ENCODE measurements around the gene EMID1. TPM values are rescaled to one million over a fixed set of nuclear protein-coding genes. Genes with fewer than 3 reads are reported as not detected.

The EMID1 gene
- total and polyA plus RNA-seq, 12 donors = 0.22 to 1.1 (median 0.41) TPM; not detected in 1

- DNase-seq (no peak), ATAC-seq (no peak)
- TF ChIP-seq CTCF (IDR thresholded peaks at IDR 0.05) = no peak
- WGBS, 2 donors = 91% methylated on average over 10 of the region's 10 CpGs
- H3K36me3 ChIP-seq = no peaks in the 10 kb centered on the region
- no peaks in the 10 kb centered on the region for H3K27me3 ChIP-seq
- H3K27ac ChIP-seq = no peak overlapping the region
- no peak overlapping the region for H3K4me3 ChIP-seq
- intact Hi-C loops (cut with DNase I) = loop anchor here in 2 of 10 donors (10.0 kb wide), 3 partner anchors 147 to 527 kb away; no protein-coding TSS in a partner anchor
- H3K9me3 ChIP-seq = no peaks in the 10 kb centered on the region
- H3K4me1 ChIP-seq = no peaks in the 10 kb centered on the region
Observed at GRCh38 chr22:29251981-29252911, 46.5 kb downstream of the EMID1 start.

- H3K27me3 ChIP-seq = no peaks in the 10 kb centered on the region
- H3K4me1 ChIP-seq = no peaks in the 10 kb centered on the region
- TF ChIP-seq CTCF (IDR thresholded peaks at IDR 0.05) = no peak
- WGBS, 2 donors = 74% methylated on average over 14 of the region's 14 CpGs
- ATAC-seq (no peak), DNase-seq (no peak)
- no peak overlapping the region for H3K27ac ChIP-seq
- no peak overlapping the region for H3K4me3 ChIP-seq
- H3K9me3 ChIP-seq = no peaks in the 10 kb centered on the region
- H3K36me3 ChIP-seq = no peaks in the 10 kb centered on the region
- intact Hi-C loops (cut with DNase I) = loop anchor here in 2 of 10 donors (10.0 kb wide), 3 partner anchors 149 to 529 kb away; no protein-coding TSS in a partner anchor
Observed at GRCh38 chr22:29253561-29254285, 48.0 kb downstream of the EMID1 start.

- no peak overlapping the region for H3K4me3 ChIP-seq
- peaks cover 0 to 4% (median 0%) of the 10 kb centered on the region in 9 donors for H3K36me3 ChIP-seq
- no peaks in the 10 kb centered on the region for H3K27me3 ChIP-seq
- no peak overlapping the region for H3K27ac ChIP-seq
- H3K4me1 ChIP-seq = no peaks in the 10 kb centered on the region
- DNase-seq = no peak
- TF ChIP-seq CTCF (IDR thresholded peaks at IDR 0.05) = no peak
- intact Hi-C loops (cut with DNase I) = loop anchor here in 2 of 10 donors (10.0 kb wide), 3 partner anchors 149 to 529 kb away; no protein-coding TSS in a partner anchor
- H3K9me3 ChIP-seq = no peaks in the 10 kb centered on the region
- 57 to 75% methylated on average over 4 of the region's 4 CpGs for WGBS, 2 donors
- ATAC-seq = peak in 1 of 8 donors; percentile 7
Observed at GRCh38 chr22:29254286-29254660, 48.6 kb downstream of the EMID1 start.

- H3K4me3 ChIP-seq = no peak overlapping the region
- H3K27ac ChIP-seq = no peak overlapping the region
- DNase-seq = no peak
- ATAC-seq = no peak
- H3K36me3 ChIP-seq = peaks cover 0 to 13% (median 0%) of the 10 kb centered on the region in 9 donors
- H3K4me1 ChIP-seq = no peaks in the 10 kb centered on the region
- H3K9me3 ChIP-seq = no peaks in the 10 kb centered on the region
- TF ChIP-seq CTCF (IDR thresholded peaks at IDR 0.05) = no peak
- H3K27me3 ChIP-seq = no peaks in the 10 kb centered on the region
- intact Hi-C loops (cut with DNase I) = loop anchor here in 2 of 10 donors (10.0 kb wide), 3 partner anchors 150 to 530 kb away; no protein-coding TSS in a partner anchor
- 97 to 99% methylated on average over 11 of the region's 11 CpGs for whole genome bisulfite sequencing, 2 donors
Observed at GRCh38 chr22:29255064-29255621, 49.4 kb downstream of the EMID1 start.
